ENCODE measurements around the gene FAM50A. TPM values are rescaled to one million over a fixed set of nuclear protein-coding genes. Genes with fewer than 3 reads are reported as not detected.

FAM50A gene
- total RNA-seq, 2 donors from 2014 or later = 24.3 to 41.7 TPM

DNA sequence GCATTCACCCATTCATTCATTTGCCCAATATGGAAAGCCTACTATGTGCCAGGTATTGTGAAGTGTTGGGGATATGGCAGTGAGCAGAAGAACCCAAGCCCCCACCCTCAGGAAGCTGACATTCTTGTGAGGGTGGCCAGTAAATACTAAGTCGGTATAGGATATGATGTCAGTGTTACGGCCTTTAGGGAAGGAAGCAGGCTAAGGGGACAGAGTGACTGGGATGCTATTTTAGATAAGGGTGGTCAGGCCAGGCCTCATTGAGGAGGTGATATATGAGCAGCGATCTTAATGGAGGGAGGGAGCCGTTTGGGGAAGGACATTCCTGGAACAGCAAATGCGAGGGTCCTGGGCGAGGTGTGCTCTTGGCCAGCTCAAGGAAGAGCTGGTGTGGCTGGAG lies 13.5 kb upstream of the FAM50A start:
- peaks cover 0 to 19% of the 10 kb centered on the region in 2 donors for H3K4me1 ChIP-seq
- TF ChIP-seq, protein P1, sequence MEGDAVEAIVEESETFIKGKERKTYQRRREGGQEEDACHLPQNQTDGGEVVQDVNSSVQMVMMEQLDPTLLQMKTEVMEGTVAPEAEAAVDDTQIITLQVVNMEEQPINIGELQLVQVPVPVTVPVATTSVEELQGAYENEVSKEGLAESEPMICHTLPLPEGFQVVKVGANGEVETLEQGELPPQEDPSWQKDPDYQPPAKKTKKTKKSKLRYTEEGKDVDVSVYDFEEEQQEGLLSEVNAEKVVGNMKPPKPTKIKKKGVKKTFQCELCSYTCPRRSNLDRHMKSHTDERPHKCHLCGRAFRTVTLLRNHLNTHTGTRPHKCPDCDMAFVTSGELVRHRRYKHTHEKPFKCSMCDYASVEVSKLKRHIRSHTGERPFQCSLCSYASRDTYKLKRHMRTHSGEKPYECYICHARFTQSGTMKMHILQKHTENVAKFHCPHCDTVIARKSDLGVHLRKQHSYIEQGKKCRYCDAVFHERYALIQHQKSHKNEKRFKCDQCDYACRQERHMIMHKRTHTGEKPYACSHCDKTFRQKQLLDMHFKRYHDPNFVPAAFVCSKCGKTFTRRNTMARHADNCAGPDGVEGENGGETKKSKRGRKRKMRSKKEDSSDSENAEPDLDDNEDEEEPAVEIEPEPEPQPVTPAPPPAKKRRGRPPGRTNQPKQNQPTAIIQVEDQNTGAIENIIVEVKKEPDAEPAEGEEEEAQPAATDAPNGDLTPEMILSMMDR (IDR thresholded peaks at IDR 0.05) = no peak
- H3K27ac ChIP-seq = peak overlapping the region in 1 of 2 donors; percentile 29
- DNase-seq (ENCODE audit: low spot score) = no peak
- H3K27me3 ChIP-seq = no peaks in the 10 kb centered on the region
- H3K9me3 ChIP-seq = no peaks in the 10 kb centered on the region
- H3K36me3 ChIP-seq = peaks cover 5% of the 10 kb centered on the region
- H3K4me3 ChIP-seq = no peak overlapping the region

DNA sequence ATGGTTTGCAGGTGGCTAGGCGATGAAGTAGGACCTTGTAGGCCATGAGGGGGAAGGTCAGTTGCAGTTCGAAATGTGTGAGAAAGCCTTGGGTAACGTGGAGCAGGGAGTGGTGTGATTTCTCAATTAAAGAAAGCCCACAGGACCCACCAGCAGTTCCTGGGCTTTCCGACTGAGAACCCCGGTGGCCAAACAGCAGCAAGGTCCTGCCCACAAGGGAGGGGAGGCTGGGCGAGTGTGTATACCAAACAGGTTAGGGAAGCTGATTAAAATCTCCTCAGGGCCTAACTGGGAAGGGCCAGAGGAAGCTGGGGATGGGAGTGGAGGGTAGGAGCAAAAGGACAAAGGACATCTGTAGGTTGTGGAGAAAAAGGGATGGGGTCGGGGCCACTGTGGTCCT lies 13.0 kb upstream of the FAM50A start:
- peak overlapping the region in 1 of 2 donors; percentile 29 for H3K27ac ChIP-seq
- H3K27me3 ChIP-seq = no peaks in the 10 kb centered on the region
- H3K4me1 ChIP-seq = peaks cover 0 to 19% of the 10 kb centered on the region in 2 donors
- H3K36me3 ChIP-seq = peaks cover 5% of the 10 kb centered on the region
- TF ChIP-seq, protein P1 (IDR thresholded peaks at IDR 0.05) = no peak
- H3K4me3 ChIP-seq = no peak overlapping the region
- H3K9me3 ChIP-seq = no peaks in the 10 kb centered on the region
- DNase-seq (ENCODE audit: low spot score) = no peak

DNA sequence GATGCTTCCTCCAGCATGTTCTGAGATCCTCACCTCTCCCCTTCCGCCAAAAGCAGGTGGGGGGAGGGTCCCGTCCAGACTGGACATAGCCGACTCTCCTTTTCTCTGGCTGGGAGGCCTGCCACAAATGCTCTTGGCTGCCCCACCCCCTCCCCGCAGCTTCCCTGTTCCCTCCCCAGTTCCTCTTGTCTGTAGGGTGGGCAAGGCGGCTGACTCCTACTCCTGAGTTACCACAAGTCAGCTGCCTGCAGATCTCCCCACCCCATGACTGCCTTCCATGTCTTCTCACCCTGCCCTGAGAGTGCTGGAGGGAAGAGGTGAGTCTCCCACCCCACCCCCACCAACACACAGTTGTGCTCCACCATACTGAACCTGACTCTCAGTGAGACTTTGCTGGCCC lies 12.6 kb upstream of the FAM50A start:
- DNase-seq (ENCODE audit: low spot score) = no peak
- peaks cover 5% of the 10 kb centered on the region for H3K36me3 ChIP-seq
- TF ChIP-seq, protein P1 (IDR thresholded peaks at IDR 0.05) = no peak
- H3K27me3 ChIP-seq = no peaks in the 10 kb centered on the region
- no peaks in the 10 kb centered on the region for H3K9me3 ChIP-seq
- H3K4me3 ChIP-seq = no peak overlapping the region
- peak overlapping the region in 1 of 2 donors; percentile 29 for H3K27ac ChIP-seq
- peaks cover 0 to 19% of the 10 kb centered on the region in 2 donors for H3K4me1 ChIP-seq

DNA sequence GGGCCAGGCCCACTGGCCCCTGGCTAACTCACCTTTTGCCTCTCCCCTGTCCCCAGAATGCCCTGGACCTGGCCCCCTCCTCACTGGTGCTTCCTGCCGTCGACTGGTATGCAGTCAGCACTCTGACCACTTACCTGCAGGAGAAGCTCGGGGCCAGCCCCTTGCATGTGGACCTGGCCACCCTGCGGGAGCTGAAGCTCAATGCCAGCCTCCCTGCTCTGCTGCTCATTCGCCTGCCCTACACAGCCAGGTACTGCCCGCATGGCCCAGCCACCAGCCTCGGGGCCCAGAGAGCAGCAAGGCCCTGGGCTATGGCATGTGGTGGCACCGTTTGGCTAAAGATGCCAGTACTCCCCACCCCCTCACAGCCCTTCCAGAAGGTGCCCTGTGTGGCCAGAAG lies 11.7 kb upstream of the FAM50A start:
- no peak for DNase-seq (ENCODE audit: low spot score)
- H3K4me1 ChIP-seq = peaks cover 0 to 19% of the 10 kb centered on the region in 2 donors
- H3K9me3 ChIP-seq = no peaks in the 10 kb centered on the region
- peaks cover 5% of the 10 kb centered on the region for H3K36me3 ChIP-seq
- H3K27ac ChIP-seq = no peak overlapping the region
- no peak overlapping the region for H3K4me3 ChIP-seq
- H3K27me3 ChIP-seq = no peaks in the 10 kb centered on the region
- TF ChIP-seq, protein P1 (IDR thresholded peaks at IDR 0.05) = no peak

DNA sequence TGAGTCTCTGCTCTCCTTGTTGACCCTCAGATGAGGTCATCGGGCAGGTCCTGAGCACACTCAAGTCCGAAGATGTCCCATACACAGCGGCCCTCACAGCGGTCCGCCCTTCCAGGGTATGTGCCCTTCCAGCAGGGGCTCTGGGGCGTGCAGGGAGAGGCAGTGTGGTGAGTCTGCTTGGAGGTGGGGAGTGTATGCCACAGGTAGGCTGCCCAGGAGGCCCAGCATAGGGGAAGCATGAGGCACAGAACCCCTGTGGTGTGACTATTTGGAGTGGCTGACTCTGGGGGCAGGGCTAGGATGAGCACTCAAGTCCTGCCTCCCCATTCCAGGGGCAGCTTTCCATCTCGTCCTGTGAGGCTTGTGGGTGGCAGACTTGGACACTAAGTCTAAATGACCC lies 10.3 kb upstream of the FAM50A start:
- Histone ChIP-seq H3K36me3 (peaks cover 6% of the 10 kb centered on the region), H3K27me3 (no peaks in the 10 kb centered on the region), H3K9me3 (no peaks in the 10 kb centered on the region), H3K4me3 (no peak overlapping the region), H3K27ac (no peak overlapping the region), H3K4me1 (peaks cover 0 to 19% of the 10 kb centered on the region in 2 donors)
- no peak for DNase-seq (ENCODE audit: low spot score)
- TF ChIP-seq, protein P1 (IDR thresholded peaks at IDR 0.05) = no peak
